GM12878 (cell line): Measurements from ENCODE around the gene ZNF641. TPM values are rescaled to one million over a fixed set of nuclear protein-coding genes. Genes with fewer than 3 reads are reported as not detected.

ENCODE experiments used
- ATAC-seq: fragments of 200-7000 bp; cut with Tn5 transposase; 3 replicates; pipeline ENCODE4 v1.9.1; 2020; ENCODE audit warnings: mild to moderate bottlenecking, moderate library complexity
- BruUV-seq: library from RNA; stranded (reverse); fragments of 400-500 nt; replicated peaks from 2 replicates; lab custom pipeline; 2021; lab: Mats Ljungman, UMichigan
- CTCF ChIA-PET: fragments of 300-600 bp; sonication (Branson Sonifier 250); formaldehyde crosslinking; extraction: SDS; loops from one replicate; lab custom pipeline; 2021; ENCODE audit warnings: inconsistent platforms; lab: Yijun Ruan, JAX
- POLR2A ChIA-PET: fragments of 350-600 bp; formaldehyde crosslinking; extraction: SDS; loops from one replicate; lab custom pipeline; 2021; ENCODE audit warnings: inconsistent platforms; lab: Charles Lee
- RAD21 ChIA-PET: fragments of 300-600 bp; sonication (Branson Sonifier 250); formaldehyde crosslinking; loops from one replicate; lab custom pipeline; 2023; ENCODE audit warnings: antibody characterized with exemption; ENCODE audit not compliant: unreplicated experiment; lab: Charles Lee
- SMC1A ChIA-PET: fragments of 300-600 bp; sonication (Branson Sonifier 250); formaldehyde crosslinking; loops from one replicate; lab custom pipeline; 2023; ENCODE audit not compliant: unreplicated experiment, uncharacterized antibody; lab: Charles Lee
- DNase-seq: peaks from one replicate; pipeline ENCODE4 v3.0.0-alpha.2; 2011; ENCODE audit warnings: low read depth, low spot score
- FAIRE-seq: peaks from 3 replicates; lab custom pipeline; 2011; peaks lifted over from hg19 to GRCh38; lab: Jason Lieb, UNC
- H2AFZ ChIP-seq: 2 replicates; pipeline ENCODE4 v1.6.0; 2011; ENCODE audit warnings: low read depth, low read length, control low read depth; ENCODE audit not compliant: control insufficient read depth
- H3K27ac ChIP-seq: 2 replicates; pipeline ENCODE4 v1.5.1; 2011; ENCODE audit warnings: control low read depth; ENCODE audit not compliant: control insufficient read depth, insufficient read depth
- H3K27me3 ChIP-seq, 2 experiments: replicated peaks in 1 of 2; 2 replicates each; pipeline versions ENCODE4 v1.6.0 to v1.6.1; 2011; ENCODE audit warnings: low read length in 1 of 2; ENCODE audit not compliant: control insufficient read depth in 2 of 2, insufficient read depth in 2 of 2
- H3K36me3 ChIP-seq, 2 experiments: 2 replicates each; pipeline ENCODE4 v1.5.1; 2011; ENCODE audit warnings: low read length in 1 of 2; ENCODE audit not compliant: control insufficient read depth in 2 of 2, insufficient read depth in 2 of 2
- H3K4me1 ChIP-seq: 2 replicates; pipeline ENCODE4 v1.6.1; 2011; ENCODE audit warnings: mild to moderate bottlenecking, low read length, moderate library complexity, mixed read lengths; ENCODE audit not compliant: control insufficient read depth, insufficient read depth
- H3K4me2 ChIP-seq: 2 replicates; pipeline ENCODE4 v1.6.0; 2011; ENCODE audit warnings: control low read depth; ENCODE audit not compliant: control insufficient read depth, insufficient read depth
- H3K4me3 ChIP-seq: fragments of 200-600 bp; sonication (generic); 2 replicates; pipeline ENCODE4 v1.5.1; 2016
- H3K79me2 ChIP-seq: 2 replicates; pipeline ENCODE4 v1.6.0; 2011; ENCODE audit warnings: low read length; ENCODE audit not compliant: control insufficient read depth, insufficient read depth
- H3K9ac ChIP-seq: 2 replicates; pipeline ENCODE4 v1.8.0; 2011; ENCODE audit warnings: low read length, control low read depth, mixed read lengths; ENCODE audit not compliant: control insufficient read depth, insufficient read depth
- H3K9me3 ChIP-seq: replicated peaks from 3 replicates; pipeline ENCODE4 v1.5.1; 2011; ENCODE audit warnings: mild to moderate bottlenecking, low read length; ENCODE audit not compliant: control insufficient read depth, insufficient read depth
- H4K20me1 ChIP-seq: 2 replicates; pipeline ENCODE4 v1.6.0; 2011; ENCODE audit not compliant: control insufficient read depth, insufficient read depth
- CHD2 ChIP-seq: IDR thresholded peaks from 2 replicates; pipeline ENCODE4 v1.6.1; 2011; ENCODE audit warnings: low read depth, low read length, improper control_type of control experiment, borderline replicate concordance
- NKRF ChIP-seq: fragments of 450-650 bp; conservative IDR thresholded peaks from 2 replicates; pipeline ENCODE4 v1.6.1; 2017; ENCODE audit warnings: mild to moderate bottlenecking, moderate library complexity
- RELA ChIP-seq: fragments of 450-650 bp; IDR thresholded peaks from 2 replicates; pipeline ENCODE4 v1.8.0; 2014; ENCODE audit warnings: borderline replicate concordance; ENCODE audit not compliant: partially characterized antibody
- WGBS: methylation state at CpG from one replicate; pipeline ENCODE4 v1.1.6; 2016; ENCODE audit warnings: low lambda C conversion rate; ENCODE audit not compliant: insufficient replicate concordance, insufficient coverage; ENCODE audit errors: missing lambda C conversion rate; 5-methylcytosine and 5-hydroxymethylcytosine counted together
- in situ Hi-C: fragments of 300-500 bp; cut with MboI; formaldehyde crosslinking; loops from 9 replicates; pipeline ENCODE4 v1.14.3; 2018; ENCODE audit warnings: mixed read lengths
- intact Hi-C: fragments of 100-400 bp; cut with micrococcal nuclease; formaldehyde crosslinking; loops from one replicate; pipeline ENCODE4 v1.14.2; 2022; ENCODE audit not compliant: unreplicated experiment
- polyA plus RNA-seq, 11 experiments: library from polyadenylated mRNA; depleted of rRNA in 4 of 11; unstranded in 6 of 11; stranded (reverse) in 5 of 11; fragments of >200 nt; fragmentation: Nextera tagmentation in 4 of 11; fragmentation: Illumina TruSeq in 1 of 11; extraction: Ambion mirVana in 4 of 11; extraction: Trizol in 1 of 11; gene quantifications; 1 replicate in 1 of 11; 2 replicates in 10 of 11; pipeline versions ENCODE4 v1.2.1 to v1.2.3, GENCODE V29; 2011 to 2016; ENCODE audit warnings: inconsistent platforms in 2 of 11, missing spikeins in 2 of 11, low read depth in 1 of 11
- total RNA-seq, 4 experiments: library from RNA; depleted of rRNA in 3 of 4; stranded (reverse); fragments of >200 nt in 3 of 4; fragmentation: Illumina TruSeq in 1 of 4; extraction: Trizol in 1 of 4; gene quantifications; 2 replicates each; pipeline versions ENCODE4 v1.2.1 to v1.2.3, GENCODE V29; 2013 to 2021

Gene ZNF641
- total and polyA plus RNA-seq, 10 of the 15 experiments (the other 5 are each of a cell fraction or from before 2014, with no cell fraction given), result 1.1 to 10.3 (median 6.3) TPM

GRCh38 chr12:48291511-48291910 lies 59.2 kb downstream of the ZNF641 start:
- WGBS, result 70% methylated on average over 2 of the region's 2 CpGs
- DNase-seq (no peak), FAIRE-seq (no peak), ATAC-seq (no peak)
- RAD21 ChIA-PET, result no interaction called here
- Histone ChIP-seq H3K9me3 (no peaks in the 10 kb centered on the region), H3K27me3 (no peaks in the 10 kb centered on the region), H3K4me1 (no peaks in the 10 kb centered on the region), H3K9ac (no peak overlapping the region), H4K20me1 (no peaks in the 10 kb centered on the region), H2AFZ (no peak overlapping the region), H3K4me3 (no peak overlapping the region), H3K79me2 (no peaks in the 10 kb centered on the region), H3K27ac (no peak overlapping the region), H3K36me3 (no peaks in the 10 kb centered on the region), H3K4me2 (no peak overlapping the region)
- intact Hi-C loops (no loop called here), in situ Hi-C loops (no loop called here)
- CTCF ChIA-PET, result interaction anchor here (1.4 to 1.5 kb wide), 2 partner anchors 12 to 327 kb away, joined by 3 to 4 read pairs; no protein-coding TSS in a partner anchor
- TF ChIP-seq RELA (no peak), NKRF (no peak), CHD2 (no peak)
- BruUV-seq, result no TSS peak
- SMC1A ChIA-PET, result no interaction called here
- POLR2A ChIA-PET, result no interaction called here
